Mesenchymal stem cell (in vitro differentiated cells and primary cell): ENCODE data around the gene REV3L.
"Not testable (repeated sequence)": the region's sequence is repeated elsewhere in the genome, so short reads cannot be mapped to it uniquely, and the experiment has no call there.

Source experiments
- DNase-seq: peaks from one replicate; pipeline ENCODE4 v3.0.0-alpha.2; 2013
- H2AFZ ChIP-seq: one replicate; pipeline ENCODE4 v1.6.1; 2013; ENCODE audit warnings: low read depth, mild to moderate bottlenecking, control low read depth, inconsistent platforms, low read length, moderate library complexity
- H2AK5ac ChIP-seq: 2 replicates; pipeline ENCODE4 v1.6.1; 2013; ENCODE audit warnings: low read length, moderate library complexity, mild to moderate bottlenecking, inconsistent platforms; ENCODE audit not compliant: severe bottlenecking
- H2BK120ac ChIP-seq: one replicate; pipeline ENCODE4 v1.6.1; 2013; ENCODE audit warnings: low read depth, mild to moderate bottlenecking, inconsistent platforms, low read length, moderate library complexity
- H2BK12ac ChIP-seq, 2 experiments: one replicate each; pipeline ENCODE4 v1.6.1; 2013; ENCODE audit warnings: inconsistent platforms in 2 of 2, low read length in 2 of 2, mild to moderate bottlenecking in 2 of 2, moderate library complexity in 2 of 2, control low read depth in 1 of 2
- H2BK15ac ChIP-seq: one replicate; pipeline ENCODE4 v1.6.1; 2013; ENCODE audit warnings: mild to moderate bottlenecking, low read depth, inconsistent platforms; ENCODE audit not compliant: poor library complexity, severe bottlenecking
- H2BK5ac ChIP-seq: 2 replicates; pipeline ENCODE4 v1.6.1; 2013; ENCODE audit warnings: low read depth, mild to moderate bottlenecking, low read length, control low read depth, inconsistent platforms; ENCODE audit not compliant: poor library complexity, severe bottlenecking
- H3K14ac ChIP-seq, 2 experiments: one replicate each; pipeline ENCODE4 v1.6.1; 2013; ENCODE audit warnings: inconsistent platforms in 2 of 2, low read length in 2 of 2, control low read depth in 1 of 2, mild to moderate bottlenecking in 1 of 2, moderate library complexity in 1 of 2
- H3K18ac ChIP-seq, 2 experiments: one replicate each; pipeline ENCODE4 v1.6.1; 2013; ENCODE audit warnings: inconsistent platforms in 2 of 2, low read length in 2 of 2, control low read depth in 1 of 2, low read depth in 1 of 2, mild to moderate bottlenecking in 1 of 2
- H3K23ac ChIP-seq, 2 experiments: one replicate each; pipeline ENCODE4 v1.6.1; 2013; ENCODE audit warnings: inconsistent platforms in 2 of 2, low read length in 2 of 2, mild to moderate bottlenecking in 2 of 2, moderate library complexity in 2 of 2, control low read depth in 1 of 2
- H3K27ac ChIP-seq: 2 replicates; pipeline ENCODE4 v1.5.1; 2013; ENCODE audit warnings: mild to moderate bottlenecking, moderate library complexity, low read length, control low read depth, inconsistent platforms; ENCODE audit not compliant: poor library complexity, severe bottlenecking
- H3K27me3 ChIP-seq, 2 experiments: 2 replicates each; pipeline versions ENCODE4 v1.6.1 to v1.7.0; 2013; ENCODE audit warnings: low read length in 2 of 2, mild to moderate bottlenecking in 2 of 2, moderate library complexity in 2 of 2, control low read depth in 1 of 2, inconsistent platforms in 1 of 2; ENCODE audit not compliant: control insufficient read depth in 1 of 2, insufficient read depth in 1 of 2
- H3K36me3 ChIP-seq, 2 experiments: 2 replicates each; pipeline versions ENCODE4 v1.6.1 to v1.7.0; 2013; ENCODE audit warnings: low read length in 2 of 2, control low read depth in 1 of 2, inconsistent platforms in 1 of 2, low read depth in 1 of 2, mild to moderate bottlenecking in 1 of 2; ENCODE audit not compliant: insufficient read depth in 2 of 2, control insufficient read depth in 1 of 2
- H3K4ac ChIP-seq, 2 experiments: one replicate each; pipeline ENCODE4 v1.6.1; 2013; ENCODE audit warnings: inconsistent platforms in 2 of 2, low read length in 2 of 2, mild to moderate bottlenecking in 2 of 2, moderate library complexity in 2 of 2, control low read depth in 1 of 2, low read depth in 1 of 2
- H3K4me1 ChIP-seq: 2 replicates; pipeline ENCODE4 v1.6.1; 2013; ENCODE audit warnings: low read depth, low read length, control low read depth; ENCODE audit not compliant: control insufficient read depth, insufficient read depth
- H3K4me2 ChIP-seq: 2 replicates; pipeline ENCODE4 v1.6.1; 2013; ENCODE audit warnings: low read length, mild to moderate bottlenecking, inconsistent platforms; ENCODE audit not compliant: poor library complexity, severe bottlenecking
- H3K4me3 ChIP-seq, 2 experiments: 2 replicates each; pipeline versions ENCODE4 v1.5.1 to v1.7.0; 2013; ENCODE audit warnings: low read length in 2 of 2, mild to moderate bottlenecking in 2 of 2, control low read depth in 1 of 2, low read depth in 1 of 2; ENCODE audit not compliant: insufficient read depth in 1 of 2
- H3K79me1 ChIP-seq: replicated peaks from 2 replicates; pipeline ENCODE4 v1.6.1; 2013; ENCODE audit warnings: mild to moderate bottlenecking, control low read depth, low read length, inconsistent platforms; ENCODE audit not compliant: poor library complexity, severe bottlenecking
- H3K9ac ChIP-seq: 2 replicates; pipeline ENCODE4 v1.7.0; 2013; ENCODE audit warnings: mild to moderate bottlenecking, low read length, moderate library complexity
- H3K9me3 ChIP-seq: 2 replicates; pipeline ENCODE4 v1.7.0; 2013; ENCODE audit warnings: mild to moderate bottlenecking, low read length; ENCODE audit not compliant: control insufficient read depth
- H4K8ac ChIP-seq: one replicate; pipeline ENCODE4 v1.6.1; 2013; ENCODE audit warnings: inconsistent platforms, mild to moderate bottlenecking, low read length, moderate library complexity
- H4K91ac ChIP-seq: one replicate; pipeline ENCODE4 v1.6.1; 2013; ENCODE audit warnings: mild to moderate bottlenecking, low read length, inconsistent platforms
- WGBS: methylation state at CpG from one replicate; pipeline ENCODE4 v1.1.7; 2013; ENCODE audit warnings: mixed read lengths; 5-methylcytosine and 5-hydroxymethylcytosine counted together

Gene REV3L

GRCh38 chr6:111515259-111515658, 32.2 kb upstream of the REV3L start:
- no peak overlapping the region for H2AK5ac ChIP-seq
- H3K4me1 ChIP-seq = no peaks in the 10 kb centered on the region

GRCh38 chr6:111514531-111514930, 31.5 kb upstream of the REV3L start:
- not testable (repeated sequence) for H3K23ac ChIP-seq, H3K4me1 ChIP-seq, H3K18ac ChIP-seq, H3K4ac ChIP-seq, H3K9ac ChIP-seq, H2AFZ ChIP-seq, H4K91ac ChIP-seq, H3K9me3 ChIP-seq, DNase-seq, H2AK5ac ChIP-seq, H2BK120ac ChIP-seq, H2BK5ac ChIP-seq, H2BK12ac ChIP-seq, H3K4me2 ChIP-seq, H3K14ac ChIP-seq, H2BK15ac ChIP-seq, H4K8ac ChIP-seq, H3K4me3 ChIP-seq, H3K27me3 ChIP-seq, H3K27ac ChIP-seq, H3K36me3 ChIP-seq
- WGBS = 97% methylated on average over 5 of the region's 6 CpGs
- peaks cover 16% of the 10 kb centered on the region for H3K79me1 ChIP-seq

More at GRCh38 chr6:111515259-111515658, 32.2 kb upstream of the REV3L start:
- H3K9me3 ChIP-seq = no peaks in the 10 kb centered on the region
- no CpG with 5 or more reads among the region's 2 CpGs for WGBS
- no peak overlapping the region for H3K18ac ChIP-seq
- H2BK15ac ChIP-seq = no peak overlapping the region
- H4K8ac ChIP-seq = no peak overlapping the region
- H2BK5ac ChIP-seq = no peak overlapping the region
- no peaks in the 10 kb centered on the region for H3K36me3 ChIP-seq
- no peak overlapping the region for H3K4me2 ChIP-seq
- H3K4ac ChIP-seq = no peak overlapping the region
- no peak overlapping the region for H3K23ac ChIP-seq
- H4K91ac ChIP-seq = no peak overlapping the region
- no peak overlapping the region for H2BK120ac ChIP-seq
- DNase-seq = no peak
- no peaks in the 10 kb centered on the region for H3K27me3 ChIP-seq
- H3K4me3 ChIP-seq = no peak overlapping the region
- no peak overlapping the region for H3K27ac ChIP-seq
- peaks cover 15% of the 10 kb centered on the region for H3K79me1 ChIP-seq
- no peak overlapping the region for H3K9ac ChIP-seq
- no peak overlapping the region for H3K14ac ChIP-seq
- no peak overlapping the region for H2AFZ ChIP-seq
- H2BK12ac ChIP-seq = no peak overlapping the region

- not testable (repeated sequence) for H3K9me3 ChIP-seq
These were observed 24.2 kb upstream of the REV3L start for GRCh38 chr6:111507219-111507618.

GRCh38 chr6:111505498-111505897, 22.5 kb upstream of the REV3L start:
- not testable (repeated sequence) for H4K8ac ChIP-seq, H3K18ac ChIP-seq, H2BK5ac ChIP-seq, H3K36me3 ChIP-seq, H4K91ac ChIP-seq, H2BK120ac ChIP-seq, H3K4me3 ChIP-seq, H3K27me3 ChIP-seq, H3K23ac ChIP-seq, H3K4ac ChIP-seq, H3K9ac ChIP-seq, H3K4me1 ChIP-seq, DNase-seq, H2AFZ ChIP-seq, H3K27ac ChIP-seq, H3K14ac ChIP-seq, H3K4me2 ChIP-seq, H2BK12ac ChIP-seq, H2BK15ac ChIP-seq, H3K9me3 ChIP-seq, H2AK5ac ChIP-seq
- WGBS = 100% methylated on average over 1 of the region's 1 CpG
- H3K79me1 ChIP-seq = peaks cover 10% of the 10 kb centered on the region

More at GRCh38 chr6:111507219-111507618, 24.2 kb upstream of the REV3L start:
- not testable (repeated sequence) for H3K4me2 ChIP-seq, H2BK5ac ChIP-seq, H3K18ac ChIP-seq, H2AK5ac ChIP-seq, H3K4me1 ChIP-seq, H4K8ac ChIP-seq, H3K27me3 ChIP-seq, H2BK15ac ChIP-seq, H3K36me3 ChIP-seq, H3K27ac ChIP-seq, H3K23ac ChIP-seq, H3K4ac ChIP-seq, H4K91ac ChIP-seq, H2BK120ac ChIP-seq, H3K4me3 ChIP-seq, H2AFZ ChIP-seq, H3K9ac ChIP-seq, H2BK12ac ChIP-seq, H3K14ac ChIP-seq, DNase-seq
- 95% methylated on average over 5 of the region's 5 CpGs for WGBS
- peaks cover 11% of the 10 kb centered on the region for H3K79me1 ChIP-seq
